Fibroblast of lung (primary cell): ENCODE results near the gene AATK. TPM values are rescaled to one million over a fixed set of nuclear protein-coding genes. Genes with fewer than 3 reads are reported as not detected.

ENCODE experiments used
- DNase-seq, 2 donors: peaks; one replicate each; pipeline versions ENCODE4 v3.0.0 to v3.0.0-alpha.2; 2010; ENCODE audit warnings: low read depth in 2 of 2
- H2AFZ ChIP-seq: 2 replicates; pipeline ENCODE4 v1.5.1; 2012; ENCODE audit warnings: low read length, control low read depth, inconsistent platforms
- H3K27ac ChIP-seq: 2 replicates; pipeline ENCODE4 v1.5.1; 2011; ENCODE audit warnings: low read length, control low read depth; ENCODE audit not compliant: insufficient read depth
- H3K27me3 ChIP-seq: 2 replicates; pipeline ENCODE4 v1.5.1; 2011; ENCODE audit warnings: mild to moderate bottlenecking, low read length; ENCODE audit not compliant: control insufficient read depth, insufficient read depth
- H3K36me3 ChIP-seq: 2 replicates; pipeline ENCODE4 v1.5.1; 2011; ENCODE audit warnings: low read length; ENCODE audit not compliant: control insufficient read depth, insufficient read depth
- H3K4me1 ChIP-seq: 2 replicates; pipeline ENCODE4 v1.5.1; 2011; ENCODE audit warnings: low read length; ENCODE audit not compliant: control insufficient read depth, insufficient read depth; ENCODE audit errors: extremely low read depth
- H3K4me2 ChIP-seq: 2 replicates; pipeline ENCODE4 v1.5.1; 2011; ENCODE audit warnings: low read length, control low read depth; ENCODE audit not compliant: insufficient read depth; ENCODE audit errors: extremely low read depth
- H3K4me3 ChIP-seq, 4 experiments: fragments of 200-600 bp in 1 of 4; sonication (generic) in 1 of 4; replicated peaks in 1 of 4; 2 replicates each; pipeline ENCODE4 v1.5.1; 2011 to 2016; ENCODE audit warnings: low read length in 4 of 4, low read depth in 3 of 4, mild to moderate bottlenecking in 3 of 4, control low read depth in 2 of 4, inconsistent platforms in 1 of 4, mixed read lengths in 1 of 4; ENCODE audit not compliant: insufficient read depth in 1 of 4; ENCODE audit errors: control extremely low read depth in 1 of 4
- H3K79me2 ChIP-seq: 2 replicates; pipeline ENCODE4 v1.5.1; 2012; ENCODE audit warnings: mild to moderate bottlenecking, low read length, inconsistent platforms; ENCODE audit not compliant: control insufficient read depth, insufficient read depth
- H3K9ac ChIP-seq: 2 replicates; pipeline ENCODE4 v1.5.1; 2011; ENCODE audit warnings: mild to moderate bottlenecking, low read length, control low read depth; ENCODE audit not compliant: insufficient read depth
- H3K9me3 ChIP-seq: 2 replicates; pipeline ENCODE4 v1.5.1; 2012; ENCODE audit warnings: low read depth, low read length; ENCODE audit not compliant: control insufficient read depth, insufficient read depth
- H4K20me1 ChIP-seq: 2 replicates; pipeline ENCODE4 v1.5.1; 2011; ENCODE audit warnings: low read length; ENCODE audit not compliant: control insufficient read depth, insufficient read depth; ENCODE audit errors: extremely low read depth
- EZH2 ChIP-seq: IDR thresholded peaks from 2 replicates; pipeline ENCODE4 v1.5.1; 2012; ENCODE audit warnings: low read length, control low read depth, mild to moderate bottlenecking; ENCODE audit errors: missing control alignments
- polyA plus RNA-seq, 2 donors: library from polyadenylated mRNA; depleted of rRNA in 1 of 2; stranded (reverse) in 1 of 2; unstranded in 1 of 2; fragments of >200 nt; gene quantifications; 2 replicates each; pipeline ENCODE4 v1.2.1, GENCODE V29; 2011 to 2012; ENCODE audit warnings: missing spikeins in 1 of 2
- total RNA-seq: library from RNA; depleted of rRNA; stranded (reverse); fragments of >200 nt; gene quantifications from 2 replicates; pipeline ENCODE4 v1.2.1, GENCODE V29; 2014
- TF ChIP-seq, protein P1 (sequence below), 2 donors: IDR thresholded peaks in 1 of 2; conservative IDR thresholded peaks in 1 of 2; 1 replicate in 1 of 2; 2 replicates in 1 of 2; pipeline ENCODE4 v1.5.1; 2011 to 2012; ENCODE audit warnings: low read length in 2 of 2, control low read depth in 1 of 2, inconsistent platforms in 1 of 2, low read depth in 1 of 2, mild to moderate bottlenecking in 1 of 2

The AATK gene
- total and polyA plus RNA-seq, 2 donors (not counting 1 experiment from before 2014, with no cell fraction given): 0.16 to 0.50 TPM

DNA sequence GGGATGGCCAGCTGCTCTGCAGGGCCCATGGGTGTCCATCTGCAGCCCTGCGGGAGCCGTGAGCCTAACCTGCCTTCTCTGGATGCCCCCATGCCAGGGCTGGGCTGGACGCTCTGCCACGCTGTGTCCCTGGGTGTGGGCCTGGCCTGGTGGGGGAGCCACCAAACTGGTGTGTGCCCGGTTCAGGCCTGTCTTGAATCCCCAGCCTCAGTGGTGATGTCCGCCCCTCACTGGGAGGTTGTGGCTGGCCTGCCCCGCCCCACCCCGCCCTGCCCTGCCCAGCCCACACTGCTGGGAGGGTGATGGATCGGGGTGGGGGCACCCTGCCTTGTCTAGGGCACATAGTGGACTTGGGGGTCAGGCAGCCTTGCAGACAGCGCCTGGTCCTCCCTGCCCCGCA lies 50.8 kb downstream of the AATK start:
- TF ChIP-seq, protein P1, sequence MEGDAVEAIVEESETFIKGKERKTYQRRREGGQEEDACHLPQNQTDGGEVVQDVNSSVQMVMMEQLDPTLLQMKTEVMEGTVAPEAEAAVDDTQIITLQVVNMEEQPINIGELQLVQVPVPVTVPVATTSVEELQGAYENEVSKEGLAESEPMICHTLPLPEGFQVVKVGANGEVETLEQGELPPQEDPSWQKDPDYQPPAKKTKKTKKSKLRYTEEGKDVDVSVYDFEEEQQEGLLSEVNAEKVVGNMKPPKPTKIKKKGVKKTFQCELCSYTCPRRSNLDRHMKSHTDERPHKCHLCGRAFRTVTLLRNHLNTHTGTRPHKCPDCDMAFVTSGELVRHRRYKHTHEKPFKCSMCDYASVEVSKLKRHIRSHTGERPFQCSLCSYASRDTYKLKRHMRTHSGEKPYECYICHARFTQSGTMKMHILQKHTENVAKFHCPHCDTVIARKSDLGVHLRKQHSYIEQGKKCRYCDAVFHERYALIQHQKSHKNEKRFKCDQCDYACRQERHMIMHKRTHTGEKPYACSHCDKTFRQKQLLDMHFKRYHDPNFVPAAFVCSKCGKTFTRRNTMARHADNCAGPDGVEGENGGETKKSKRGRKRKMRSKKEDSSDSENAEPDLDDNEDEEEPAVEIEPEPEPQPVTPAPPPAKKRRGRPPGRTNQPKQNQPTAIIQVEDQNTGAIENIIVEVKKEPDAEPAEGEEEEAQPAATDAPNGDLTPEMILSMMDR (conservative IDR thresholded peaks at IDR 0.05 in 1 of 2, IDR thresholded peaks at IDR 0.05 in 1 of 2; ENCODE audit: low read depth in 1 of 2, low read length in 2 of 2): no peak
- no peak for TF ChIP-seq EZH2
- H3K27me3 ChIP-seq: no peaks in the 10 kb centered on the region
- DNase-seq: no peak
- no peaks in the 10 kb centered on the region for H4K20me1 ChIP-seq
- no peaks in the 10 kb centered on the region for H3K9me3 ChIP-seq
- no peaks in the 10 kb centered on the region for H3K36me3 ChIP-seq
- no peak overlapping the region for H2AFZ ChIP-seq
- H3K79me2 ChIP-seq: no peaks in the 10 kb centered on the region
- no peak overlapping the region for H3K27ac ChIP-seq
- no peak overlapping the region for H3K9ac ChIP-seq
- no peak overlapping the region for H3K4me3 ChIP-seq
- H3K4me1 ChIP-seq: no peaks in the 10 kb centered on the region
- no peak overlapping the region for H3K4me2 ChIP-seq

DNA sequence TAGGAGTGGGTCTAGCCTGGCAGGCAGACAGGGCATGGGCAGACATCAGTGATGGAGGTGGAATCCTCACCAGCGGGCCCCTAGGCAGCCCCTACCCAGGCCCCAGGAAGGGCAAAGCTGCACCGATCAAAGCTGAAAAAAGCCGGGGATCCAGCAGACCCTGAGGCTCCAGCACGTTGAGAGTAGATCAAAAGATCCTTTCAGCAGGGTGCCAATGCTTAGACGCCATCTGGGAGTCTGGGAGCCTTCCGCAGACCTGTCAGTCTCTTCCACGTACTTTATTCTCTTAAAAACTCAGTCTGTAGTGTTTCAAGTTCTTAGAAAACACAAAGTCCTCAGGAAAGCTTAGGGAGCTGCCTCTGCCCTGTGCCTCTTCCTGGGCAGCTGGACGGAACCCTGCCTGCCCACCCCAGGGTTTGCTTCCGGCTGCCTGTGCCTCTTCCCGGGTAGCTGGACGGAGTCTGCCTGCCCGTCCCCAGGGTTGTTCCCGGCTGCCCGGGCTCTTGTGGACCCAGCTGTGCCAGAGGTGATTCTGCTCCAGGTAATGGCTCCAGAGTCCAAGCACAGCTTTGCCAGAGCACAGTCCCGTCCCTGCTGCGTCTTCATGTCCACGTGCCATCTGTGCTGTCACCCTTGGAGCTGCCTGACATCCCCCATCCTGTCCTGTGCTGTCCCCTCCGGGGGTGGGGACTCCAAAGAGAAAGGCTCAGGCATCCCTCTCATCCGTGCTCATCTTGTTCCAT lies 51.5 kb downstream of the AATK start:
- Histone ChIP-seq H3K79me2 (no peaks in the 10 kb centered on the region), H3K9ac (no peak overlapping the region), H3K4me3 (no peak overlapping the region), H3K27ac (no peak overlapping the region), H2AFZ (no peak overlapping the region), H3K4me2 (no peak overlapping the region), H3K4me1 (no peaks in the 10 kb centered on the region), H3K9me3 (no peaks in the 10 kb centered on the region), H3K36me3 (no peaks in the 10 kb centered on the region), H3K27me3 (no peaks in the 10 kb centered on the region), H4K20me1 (no peaks in the 10 kb centered on the region)
- DNase-seq: no peak
- no peak for TF ChIP-seq EZH2
- TF ChIP-seq, protein P1 (conservative IDR thresholded peaks at IDR 0.05 in 1 of 2, IDR thresholded peaks at IDR 0.05 in 1 of 2; ENCODE audit: low read depth in 1 of 2, low read length in 2 of 2): no peak

DNA sequence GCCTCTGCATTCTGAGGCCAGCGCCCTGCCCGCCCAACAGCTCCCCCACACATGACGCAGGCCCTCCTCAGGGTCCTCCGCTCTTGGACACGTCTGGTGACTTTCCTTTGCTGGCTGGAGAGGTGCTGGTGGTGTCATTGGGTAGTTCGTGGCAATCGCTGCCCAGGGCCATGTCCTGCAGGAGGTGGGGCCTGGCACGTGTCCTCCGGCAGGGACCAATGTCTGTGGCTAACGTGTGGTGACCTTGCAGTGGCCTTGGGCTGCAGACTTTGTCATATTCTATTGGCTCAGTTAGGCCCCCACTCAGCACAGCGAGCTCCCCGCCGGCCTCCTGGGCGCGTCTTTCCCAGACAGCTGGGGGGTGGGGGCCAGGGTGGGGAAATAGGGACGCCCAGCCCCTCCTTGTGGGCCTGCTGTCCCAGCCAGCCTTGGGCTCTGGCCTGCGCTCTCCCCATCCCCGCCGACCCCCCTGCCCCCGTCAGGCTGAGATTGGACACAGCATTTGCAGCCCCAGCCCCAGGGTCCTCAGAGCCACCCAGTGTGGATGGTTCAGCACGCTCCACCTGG lies 52.8 kb downstream of the AATK start:
- TF ChIP-seq, protein P1 (conservative IDR thresholded peaks at IDR 0.05 in 1 of 2, IDR thresholded peaks at IDR 0.05 in 1 of 2; ENCODE audit: low read depth in 1 of 2, low read length in 2 of 2): no peak
- no peak for TF ChIP-seq EZH2
- Histone ChIP-seq H3K9me3 (no peaks in the 10 kb centered on the region), H3K4me3 (no peak overlapping the region), H4K20me1 (no peaks in the 10 kb centered on the region), H3K9ac (no peak overlapping the region), H3K4me1 (no peaks in the 10 kb centered on the region), H3K36me3 (no peaks in the 10 kb centered on the region), H3K27ac (no peak overlapping the region), H3K27me3 (no peaks in the 10 kb centered on the region), H3K4me2 (no peak overlapping the region), H2AFZ (no peak overlapping the region), H3K79me2 (no peaks in the 10 kb centered on the region)
- DNase-seq: no peak
